ENCODE data around the gene PLXND1. TPM values are rescaled to one million over a fixed set of nuclear protein-coding genes. Genes with fewer than 3 reads are reported as not detected.

PLXND1 gene
- total RNA-seq, 1 donor from 2014 or later: 3.1 TPM

GRCh38 chr3:129562803-129563202, 43.7 kb downstream of the PLXND1 start:
- ChIA-PET CTCF (no interaction called here), POLR2A (no interaction called here)
- ATAC-seq (ENCODE audit: low read depth) (no peak), DNase-seq (no peak)
- H3K4me3 Mint-ChIP-seq: no peak overlapping the region
- no peaks in the 10 kb centered on the region for H3K9me3 Mint-ChIP-seq
- H3K27me3 Mint-ChIP-seq: peaks cover 3% of the 10 kb centered on the region
- TF ChIP-seq CTCF (IDR thresholded peaks at IDR 0.05): no peak
- H3K36me3 Mint-ChIP-seq (ENCODE audit: low read depth): no peaks in the 10 kb centered on the region
- intact Hi-C loops (cut with micrococcal nuclease): no loop called here
- peaks cover 6% of the 10 kb centered on the region for H3K4me1 Mint-ChIP-seq
- H3K27ac Mint-ChIP-seq: no peak overlapping the region

GRCh38 chr3:129561619-129562248, 44.7 kb downstream of the PLXND1 start:
- CTCF ChIA-PET: no interaction called here
- Mint-ChIP-seq H3K27ac (no peak overlapping the region), H3K4me1 (peaks cover 6% of the 10 kb centered on the region), H3K36me3 (ENCODE audit: low read depth) (no peaks in the 10 kb centered on the region), H3K27me3 (peaks cover 3% of the 10 kb centered on the region), H3K4me3 (no peak overlapping the region), H3K9me3 (no peaks in the 10 kb centered on the region)
- ATAC-seq (ENCODE audit: low read depth) (no peak), DNase-seq (no peak)
- POLR2A ChIA-PET: no interaction called here
- no peak for TF ChIP-seq CTCF (IDR thresholded peaks at IDR 0.05)
- intact Hi-C loops (cut with micrococcal nuclease): no loop called here

- H3K27me3 Mint-ChIP-seq: peaks cover 3% of the 10 kb centered on the region
- H3K4me1 Mint-ChIP-seq: peaks cover 6% of the 10 kb centered on the region
- no peaks in the 10 kb centered on the region for H3K36me3 Mint-ChIP-seq (ENCODE audit: low read depth)
- DNase-seq: no peak
- no peak overlapping the region for H3K4me3 Mint-ChIP-seq
- ATAC-seq (ENCODE audit: low read depth): no peak
- no peaks in the 10 kb centered on the region for H3K9me3 Mint-ChIP-seq
- H3K27ac Mint-ChIP-seq: no peak overlapping the region
- ChIA-PET POLR2A (no interaction called here), CTCF (no interaction called here)
- TF ChIP-seq CTCF (IDR thresholded peaks at IDR 0.05): no peak
- intact Hi-C loops (cut with micrococcal nuclease): no loop called here
These were observed 45.4 kb downstream of the PLXND1 start for GRCh38 chr3:129560911-129561594.

- intact Hi-C loops (cut with micrococcal nuclease): no loop called here
These were observed 46.1 kb downstream of the PLXND1 start for GRCh38 chr3:129560269-129560787.

More at GRCh38 chr3:129560269-129560787, 46.1 kb downstream of the PLXND1 start:
- ChIA-PET POLR2A (no interaction called here), CTCF (no interaction called here)
- Mint-ChIP-seq H3K36me3 (ENCODE audit: low read depth) (no peaks in the 10 kb centered on the region), H3K4me1 (peaks cover 6% of the 10 kb centered on the region), H3K27me3 (peaks cover 3% of the 10 kb centered on the region), H3K27ac (no peak overlapping the region), H3K4me3 (no peak overlapping the region), H3K9me3 (no peaks in the 10 kb centered on the region)
- ATAC-seq (ENCODE audit: low read depth) (no peak), DNase-seq (no peak)
- TF ChIP-seq CTCF (IDR thresholded peaks at IDR 0.05): no peak
